GM18870 (cell line): ENCODE results near the gene PRSS57.
"Not testable (repeated sequence)": the region's sequence is repeated elsewhere in the genome, so short reads cannot be mapped to it uniquely, and the experiment has no call there.

ENCODE experiments used
- ATAC-seq: cut with Tn5 transposase; IDR thresholded peaks from one replicate; pipeline ENCODE4 v1.9.1; 2021; ENCODE audit warnings: moderate library complexity; ENCODE audit not compliant: unreplicated experiment

Gene PRSS57

GRCh38 chr19:723714-724113 lies 28.5 kb upstream of the PRSS57 start:
- ATAC-seq, result no peak

GRCh38 chr19:723247-723646 lies 28.0 kb upstream of the PRSS57 start:
- no peak for ATAC-seq

- ATAC-seq, result no peak
Measured at GRCh38 chr19:722553-723101, 27.4 kb upstream of the PRSS57 start.

- no peak for ATAC-seq
Measured at GRCh38 chr19:720345-721160, 25.3 kb upstream of the PRSS57 start.

- no peak for ATAC-seq
Measured at GRCh38 chr19:719636-720344, 24.5 kb upstream of the PRSS57 start.

- ATAC-seq, result no peak
Measured at GRCh38 chr19:718991-719512, 23.8 kb upstream of the PRSS57 start.

GRCh38 chr19:718251-718951 lies 23.1 kb upstream of the PRSS57 start:
- ATAC-seq, result no peak

- ATAC-seq, result no peak
Measured at GRCh38 chr19:715347-715746, 20.1 kb upstream of the PRSS57 start.

GRCh38 chr19:711254-711653 lies 16.0 kb upstream of the PRSS57 start:
- ATAC-seq, result no peak

GRCh38 chr19:710767-711166 lies 15.5 kb upstream of the PRSS57 start:
- ATAC-seq, result no peak

- no peak for ATAC-seq
Measured at GRCh38 chr19:709965-710571, 14.8 kb upstream of the PRSS57 start.

GRCh38 chr19:709196-709964 lies 14.1 kb upstream of the PRSS57 start:
- ATAC-seq, result no peak

- ATAC-seq, result no peak
Measured at GRCh38 chr19:708154-709143, 13.2 kb upstream of the PRSS57 start, which contains the start of gene PALM. Gene PALM, plus strand, starts transcription at chr19:708935. Its CDS starts 212 bp downstream, at chr19:709147.

- ATAC-seq, result no peak
Measured at GRCh38 chr19:704447-704741, 9.1 kb upstream of the PRSS57 start.

- no peak for ATAC-seq
Measured at GRCh38 chr19:703651-704446, 8.6 kb upstream of the PRSS57 start.

GRCh38 chr19:703329-703650 lies 8.0 kb upstream of the PRSS57 start:
- ATAC-seq, result no peak

GRCh38 chr19:702847-703246 lies 7.6 kb upstream of the PRSS57 start:
- not testable (repeated sequence) for ATAC-seq

GRCh38 chr19:699885-700284 lies 4.6 kb upstream of the PRSS57 start:
- not testable (repeated sequence) for ATAC-seq
